Neural cell (in vitro differentiated cells): ENCODE results near the gene SLC2A6.

ENCODE experiments used
- EP300 ChIP-seq: fragments of 450-650 bp; conservative IDR thresholded peaks from 2 replicates; pipeline ENCODE4 v1.6.1; 2014; ENCODE audit warnings: antibody characterized with exemption, mild to moderate bottlenecking, moderate library complexity; ENCODE audit not compliant: poor library complexity, severe bottlenecking
- EZH2 ChIP-seq: fragments of 200-600, 300-800 bp; shearing (Covaris generic), sonication (generic); IDR thresholded peaks from 2 replicates; pipeline ENCODE4 v1.6.1; 2014; ENCODE audit warnings: antibody characterized with exemption, low read length, borderline replicate concordance, mild to moderate bottlenecking; ENCODE audit not compliant: insufficient read depth, poor library complexity, severe bottlenecking
- MXI1 ChIP-seq: fragments of 450-650 bp; conservative IDR thresholded peaks from 2 replicates; pipeline ENCODE4 v1.6.1; 2014; ENCODE audit warnings: antibody characterized with exemption, mild to moderate bottlenecking; ENCODE audit not compliant: poor library complexity, severe bottlenecking
- POLR2AphosphoS5 ChIP-seq: IDR thresholded peaks from 2 replicates; pipeline ENCODE4 v1.6.1; 2012
- RAD21 ChIP-seq: fragments of 450-650 bp; conservative IDR thresholded peaks from 2 replicates; pipeline ENCODE4 v1.6.1; 2014; ENCODE audit warnings: antibody characterized with exemption, mild to moderate bottlenecking, moderate library complexity
- SMC3 ChIP-seq: fragments of 450-650 bp; conservative IDR thresholded peaks from 2 replicates; pipeline ENCODE4 v1.6.1; 2014; ENCODE audit warnings: antibody characterized with exemption, mild to moderate bottlenecking, moderate library complexity; ENCODE audit not compliant: poor library complexity
- TAF1 ChIP-seq: IDR thresholded peaks from 2 replicates; pipeline ENCODE4 v1.6.1; 2012; ENCODE audit warnings: low read depth
- TF ChIP-seq, protein P1 (sequence below): fragments of 450-650 bp; IDR thresholded peaks from 2 replicates; pipeline ENCODE4 v1.5.1; 2014; ENCODE audit warnings: antibody characterized with exemption, mild to moderate bottlenecking, moderate library complexity; ENCODE audit not compliant: poor library complexity, severe bottlenecking
- TF ChIP-seq, protein P2 (sequence below): IDR thresholded peaks from 2 replicates; pipeline ENCODE4 v1.6.1; 2012; ENCODE audit warnings: borderline replicate concordance

DNA sequence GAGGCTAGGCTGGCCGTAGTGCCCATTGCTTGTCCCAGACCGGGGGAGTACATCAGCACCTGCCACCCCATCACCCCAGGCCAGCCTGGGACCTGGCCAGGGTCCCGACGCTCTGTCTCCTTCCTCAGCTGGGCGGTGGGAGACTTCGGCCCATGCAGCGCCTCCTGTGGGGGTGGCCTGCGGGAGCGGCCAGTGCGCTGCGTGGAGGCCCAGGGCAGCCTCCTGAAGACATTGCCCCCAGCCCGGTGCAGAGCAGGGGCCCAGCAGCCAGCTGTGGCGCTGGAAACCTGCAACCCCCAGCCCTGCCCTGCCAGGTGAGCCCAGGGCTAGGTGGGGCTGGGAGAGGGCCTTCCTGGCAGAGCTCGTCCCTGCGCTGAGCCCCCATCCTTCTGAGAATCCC lies 35.7 kb downstream of the SLC2A6 start:
- TF ChIP-seq, protein P1, sequence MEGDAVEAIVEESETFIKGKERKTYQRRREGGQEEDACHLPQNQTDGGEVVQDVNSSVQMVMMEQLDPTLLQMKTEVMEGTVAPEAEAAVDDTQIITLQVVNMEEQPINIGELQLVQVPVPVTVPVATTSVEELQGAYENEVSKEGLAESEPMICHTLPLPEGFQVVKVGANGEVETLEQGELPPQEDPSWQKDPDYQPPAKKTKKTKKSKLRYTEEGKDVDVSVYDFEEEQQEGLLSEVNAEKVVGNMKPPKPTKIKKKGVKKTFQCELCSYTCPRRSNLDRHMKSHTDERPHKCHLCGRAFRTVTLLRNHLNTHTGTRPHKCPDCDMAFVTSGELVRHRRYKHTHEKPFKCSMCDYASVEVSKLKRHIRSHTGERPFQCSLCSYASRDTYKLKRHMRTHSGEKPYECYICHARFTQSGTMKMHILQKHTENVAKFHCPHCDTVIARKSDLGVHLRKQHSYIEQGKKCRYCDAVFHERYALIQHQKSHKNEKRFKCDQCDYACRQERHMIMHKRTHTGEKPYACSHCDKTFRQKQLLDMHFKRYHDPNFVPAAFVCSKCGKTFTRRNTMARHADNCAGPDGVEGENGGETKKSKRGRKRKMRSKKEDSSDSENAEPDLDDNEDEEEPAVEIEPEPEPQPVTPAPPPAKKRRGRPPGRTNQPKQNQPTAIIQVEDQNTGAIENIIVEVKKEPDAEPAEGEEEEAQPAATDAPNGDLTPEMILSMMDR: no peak
- TF ChIP-seq POLR2AphosphoS5 (no peak), EZH2 (no peak), TAF1 (no peak), EP300 (no peak), SMC3 (no peak), RAD21 (no peak), MXI1 (no peak)
- TF ChIP-seq, protein P2, sequence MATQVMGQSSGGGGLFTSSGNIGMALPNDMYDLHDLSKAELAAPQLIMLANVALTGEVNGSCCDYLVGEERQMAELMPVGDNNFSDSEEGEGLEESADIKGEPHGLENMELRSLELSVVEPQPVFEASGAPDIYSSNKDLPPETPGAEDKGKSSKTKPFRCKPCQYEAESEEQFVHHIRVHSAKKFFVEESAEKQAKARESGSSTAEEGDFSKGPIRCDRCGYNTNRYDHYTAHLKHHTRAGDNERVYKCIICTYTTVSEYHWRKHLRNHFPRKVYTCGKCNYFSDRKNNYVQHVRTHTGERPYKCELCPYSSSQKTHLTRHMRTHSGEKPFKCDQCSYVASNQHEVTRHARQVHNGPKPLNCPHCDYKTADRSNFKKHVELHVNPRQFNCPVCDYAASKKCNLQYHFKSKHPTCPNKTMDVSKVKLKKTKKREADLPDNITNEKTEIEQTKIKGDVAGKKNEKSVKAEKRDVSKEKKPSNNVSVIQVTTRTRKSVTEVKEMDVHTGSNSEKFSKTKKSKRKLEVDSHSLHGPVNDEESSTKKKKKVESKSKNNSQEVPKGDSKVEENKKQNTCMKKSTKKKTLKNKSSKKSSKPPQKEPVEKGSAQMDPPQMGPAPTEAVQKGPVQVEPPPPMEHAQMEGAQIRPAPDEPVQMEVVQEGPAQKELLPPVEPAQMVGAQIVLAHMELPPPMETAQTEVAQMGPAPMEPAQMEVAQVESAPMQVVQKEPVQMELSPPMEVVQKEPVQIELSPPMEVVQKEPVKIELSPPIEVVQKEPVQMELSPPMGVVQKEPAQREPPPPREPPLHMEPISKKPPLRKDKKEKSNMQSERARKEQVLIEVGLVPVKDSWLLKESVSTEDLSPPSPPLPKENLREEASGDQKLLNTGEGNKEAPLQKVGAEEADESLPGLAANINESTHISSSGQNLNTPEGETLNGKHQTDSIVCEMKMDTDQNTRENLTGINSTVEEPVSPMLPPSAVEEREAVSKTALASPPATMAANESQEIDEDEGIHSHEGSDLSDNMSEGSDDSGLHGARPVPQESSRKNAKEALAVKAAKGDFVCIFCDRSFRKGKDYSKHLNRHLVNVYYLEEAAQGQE: no peak
